PC-3 (cell line): Measurements from ENCODE around the gene ACBD3.

Source experiments
- CTCF ChIP-seq: fragments of 300-600 bp; sonication (generic); conservative IDR thresholded peaks from 2 replicates; pipeline ENCODE4 v1.5.1; 2017; ENCODE audit warnings: antibody characterized with exemption, low read depth, mild to moderate bottlenecking, low read length
- EZH2 ChIP-seq: fragments of 300-600 bp; sonication (generic); IDR thresholded peaks from one replicate; pipeline ENCODE4 v1.6.1; 2017; ENCODE audit warnings: antibody characterized with exemption, mild to moderate bottlenecking, low read length; ENCODE audit not compliant: unreplicated experiment
- EZH2phosphoT487 ChIP-seq: fragments of 300-600 bp; sonication (generic); IDR thresholded peaks from 2 replicates; pipeline ENCODE4 v1.6.1; 2018; ENCODE audit warnings: mild to moderate bottlenecking, antibody characterized with exemption, low read length, borderline replicate concordance

GRCh38 chr1:226166341-226166740 is 20.2 kb downstream of the ACBD3 start:
- no peak for TF ChIP-seq CTCF
- TF ChIP-seq EZH2 = no peak
- TF ChIP-seq EZH2phosphoT487 = no peak
